Thoracic aorta (tissue), 2 donors: ENCODE data around the gene MRPS2. TPM values are rescaled to one million over a fixed set of nuclear protein-coding genes. Genes with fewer than 3 reads are reported as not detected.

ENCODE experiments used
- ATAC-seq: fragments of 150-250 bp; one replicate; pipeline ENCODE4 v1.8.0; 2017; ENCODE audit warnings: low read depth; ENCODE audit not compliant: insufficient number of reproducible peaks, low FRiP score
- DNase-seq: peaks from one replicate; pipeline ENCODE4 v3.0.0-alpha.2; 2020; ENCODE audit warnings: low spot score
- H3K27ac ChIP-seq, 2 donors: fragments of 200-600 bp; sonication (generic); 1 replicate in 1 of 2; 2 replicates in 1 of 2; pipeline ENCODE4 v1.5.1; 2016; ENCODE audit warnings: mild to moderate bottlenecking in 2 of 2, moderate library complexity in 2 of 2
- H3K27me3 ChIP-seq: fragments of 200-600 bp; sonication (generic); replicated peaks from 2 replicates; pipeline ENCODE4 v1.6.0; 2016; ENCODE audit warnings: mild to moderate bottlenecking; ENCODE audit not compliant: insufficient read depth
- H3K36me3 ChIP-seq: fragments of 200-600 bp; sonication (generic); one replicate; pipeline ENCODE4 v1.5.1; 2016
- H3K4me1 ChIP-seq, 2 donors: fragments of 200-600 bp; sonication (generic); 1 replicate in 1 of 2; 2 replicates in 1 of 2; pipeline versions ENCODE4 v1.5.1 to v1.6.0; 2016; ENCODE audit warnings: low read depth in 2 of 2, mild to moderate bottlenecking in 1 of 2; ENCODE audit not compliant: control insufficient read depth in 1 of 2
- H3K4me3 ChIP-seq: fragments of 200-600 bp; sonication (generic); 2 replicates; pipeline ENCODE4 v1.5.1; 2016; ENCODE audit warnings: mild to moderate bottlenecking
- H3K9me3 ChIP-seq: fragments of 200-600 bp; sonication (generic); 2 replicates; pipeline ENCODE4 v1.5.1; 2016
- CTCF ChIP-seq: fragments of 200-600 bp; sonication (generic); IDR thresholded peaks from one replicate; pipeline ENCODE4 v1.5.1; 2019; ENCODE audit warnings: antibody characterized with exemption
- total RNA-seq, 2 donors: library from RNA; depleted of rRNA; stranded (reverse); fragments of >200 nt; gene quantifications; one replicate each; pipeline versions ENCODE4 v1.1.0 to v1.2.3, GENCODE V29; 2016

MRPS2 gene
- total RNA-seq, 2 donors from 2014 or later = 31.5 to 32.2 TPM

- DNase-seq (no peak), ATAC-seq (no peak)
- Histone ChIP-seq H3K27me3 (no peaks in the 10 kb centered on the region), H3K4me3 (no peak overlapping the region), H3K9me3 (no peaks in the 10 kb centered on the region), H3K27ac (no peak overlapping the region), H3K36me3 (no peaks in the 10 kb centered on the region), H3K4me1 (no peaks in the 10 kb centered on the region)
- TF ChIP-seq CTCF = no peak
Observed at GRCh38 chr9:135523521-135524129, 23.1 kb downstream of the MRPS2 start.

GRCh38 chr9:135524130-135524861, 23.8 kb downstream of the MRPS2 start:
- Histone ChIP-seq H3K27me3 (no peaks in the 10 kb centered on the region), H3K4me3 (no peak overlapping the region), H3K4me1 (no peaks in the 10 kb centered on the region), H3K27ac (no peak overlapping the region), H3K9me3 (no peaks in the 10 kb centered on the region), H3K36me3 (no peaks in the 10 kb centered on the region)
- TF ChIP-seq CTCF = no peak
- DNase-seq (no peak), ATAC-seq (no peak)

GRCh38 chr9:135525241-135526088, 25.0 kb downstream of the MRPS2 start:
- DNase-seq (no peak), ATAC-seq (no peak)
- Histone ChIP-seq H3K27ac (no peak overlapping the region), H3K4me1 (no peaks in the 10 kb centered on the region), H3K36me3 (no peaks in the 10 kb centered on the region), H3K9me3 (no peaks in the 10 kb centered on the region), H3K4me3 (no peak overlapping the region), H3K27me3 (no peaks in the 10 kb centered on the region)
- no peak for TF ChIP-seq CTCF

- no peaks in the 10 kb centered on the region for H3K36me3 ChIP-seq
- DNase-seq = no peak
- no peak for TF ChIP-seq CTCF
- H3K27ac ChIP-seq = no peak overlapping the region
- no peaks in the 10 kb centered on the region for H3K4me1 ChIP-seq
- no peaks in the 10 kb centered on the region for H3K9me3 ChIP-seq
- no peak for ATAC-seq
- no peak overlapping the region for H3K4me3 ChIP-seq
- no peaks in the 10 kb centered on the region for H3K27me3 ChIP-seq
Observed at GRCh38 chr9:135526089-135526729, 25.7 kb downstream of the MRPS2 start.
